SK-N-MC (cell line): ENCODE measurements around the gene ASB3.

Experiments used
- EZH2 ChIP-seq: fragments of 200-600 bp; sonication (generic); IDR thresholded peaks from one replicate; pipeline ENCODE4 v1.6.1; 2017; ENCODE audit warnings: antibody characterized with exemption
- FOXP2 ChIP-seq: optimal IDR thresholded peaks from 2 replicates; pipeline ENCODE3; 2011; ENCODE audit warnings: mild to moderate bottlenecking, moderate library complexity; ENCODE audit not compliant: insufficient read depth; ENCODE audit errors: extremely low read length, control extremely low read depth
- POLR2AphosphoS5 ChIP-seq: IDR thresholded peaks from 2 replicates; pipeline ENCODE4 v1.6.1; 2012; ENCODE audit warnings: mild to moderate bottlenecking, low read depth, low read length, borderline replicate concordance

- TF ChIP-seq POLR2AphosphoS5 (no peak), EZH2 (no peak), FOXP2 (no peak)
Measured at GRCh38 chr2:53660886-53661285, 125.9 kb downstream of the ASB3 start.
